ENCODE data around the gene DOHH. TPM values are rescaled to one million over a fixed set of nuclear protein-coding genes. Genes with fewer than 3 reads are reported as not detected.
"Not testable (repeated sequence)": the region's sequence is repeated elsewhere in the genome, so short reads cannot be mapped to it uniquely, and the experiment has no call there.

The DOHH gene
- total RNA-seq, 1 donor from 2014 or later = 19.4 TPM

GRCh38 chr19:3535235-3535535, 34.7 kb upstream of the DOHH start:
- intact Hi-C loops (cut with micrococcal nuclease) = no loop called here

GRCh38 chr19:3534375-3535234, 34.1 kb upstream of the DOHH start:
- intact Hi-C loops (cut with micrococcal nuclease) = no loop called here

DNA sequence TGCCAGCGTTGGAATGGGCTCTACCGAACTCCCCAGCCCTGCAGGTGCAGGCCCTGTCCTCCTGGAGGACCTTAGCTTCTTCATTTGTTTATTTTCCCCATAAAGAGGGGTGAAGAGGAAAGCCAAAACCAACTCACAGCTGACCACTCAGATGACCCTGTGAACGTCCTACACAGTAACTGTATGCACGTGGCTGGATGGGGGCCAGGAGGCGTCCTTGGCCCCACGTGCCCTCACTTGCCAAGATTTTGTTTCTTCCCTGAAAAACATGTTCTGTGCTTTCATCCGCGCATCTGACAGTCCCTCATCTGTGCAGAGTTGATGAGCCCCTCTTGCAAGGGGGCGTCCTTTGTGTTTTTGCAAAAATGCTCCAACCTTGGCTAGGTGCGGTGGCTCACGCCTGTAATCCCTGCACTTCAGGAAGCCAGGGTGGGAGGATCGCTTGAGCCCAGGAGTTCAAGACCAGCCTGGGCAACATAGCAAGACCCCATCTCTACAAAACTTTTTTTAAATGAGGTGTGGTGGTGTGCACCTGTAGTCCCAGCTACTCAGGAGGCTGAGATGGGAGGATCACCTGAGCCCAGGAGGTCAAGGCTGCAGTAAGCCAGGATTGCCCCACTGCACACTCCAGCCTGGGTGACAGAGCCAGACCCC, 33.2 kb upstream of the DOHH start:
- intact Hi-C loops (cut with micrococcal nuclease) = no loop called here

GRCh38 chr19:3533033-3533432, 32.6 kb upstream of the DOHH start:
- intact Hi-C loops (cut with micrococcal nuclease) = no loop called here

- intact Hi-C loops (cut with micrococcal nuclease) = no loop called here
Measured at GRCh38 chr19:3532154-3532786, 31.8 kb upstream of the DOHH start.

DNA sequence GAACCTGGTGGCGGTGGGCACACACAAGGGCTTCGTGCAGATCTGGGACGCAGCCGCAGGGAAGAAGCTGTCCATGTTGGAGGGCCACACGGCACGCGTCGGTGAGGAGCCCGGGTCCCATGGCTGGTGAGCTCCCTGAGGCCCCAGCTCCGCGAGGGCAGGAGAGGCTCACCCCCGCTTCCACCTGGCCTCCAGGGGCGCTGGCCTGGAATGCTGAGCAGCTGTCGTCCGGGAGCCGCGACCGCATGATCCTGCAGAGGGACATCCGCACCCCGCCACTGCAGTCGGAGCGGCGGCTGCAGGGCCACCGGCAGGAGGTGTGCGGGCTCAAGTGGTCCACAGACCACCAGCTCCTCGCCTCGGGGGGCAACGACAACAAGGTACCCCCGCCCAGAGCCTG, 31.2 kb upstream of the DOHH start:
- intact Hi-C loops (cut with micrococcal nuclease) = no loop called here

DNA sequence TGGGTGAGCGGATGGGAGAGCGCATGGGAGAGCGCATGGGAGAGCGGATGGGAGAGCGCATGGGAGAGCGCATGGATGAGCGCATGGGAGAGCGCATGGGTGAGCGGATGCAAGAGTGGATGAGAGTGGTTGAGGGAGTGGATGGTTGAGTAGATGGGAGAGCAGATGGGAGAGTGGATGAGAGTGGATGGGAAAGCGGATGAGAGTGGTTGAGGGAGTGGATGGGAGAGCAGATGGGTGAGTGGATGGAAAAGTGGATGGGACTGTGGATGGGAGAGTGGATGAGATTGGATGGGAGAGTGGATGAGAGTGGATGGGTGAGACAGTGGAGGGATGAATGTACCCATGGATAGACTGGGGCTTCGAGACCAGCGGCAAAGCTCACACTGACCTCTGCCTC, 29.9 kb upstream of the DOHH start:
- intact Hi-C loops (cut with micrococcal nuclease) = no loop called here

GRCh38 chr19:3529299-3529698, 28.8 kb upstream of the DOHH start:
- intact Hi-C loops (cut with micrococcal nuclease) = not testable (repeated sequence)

DNA sequence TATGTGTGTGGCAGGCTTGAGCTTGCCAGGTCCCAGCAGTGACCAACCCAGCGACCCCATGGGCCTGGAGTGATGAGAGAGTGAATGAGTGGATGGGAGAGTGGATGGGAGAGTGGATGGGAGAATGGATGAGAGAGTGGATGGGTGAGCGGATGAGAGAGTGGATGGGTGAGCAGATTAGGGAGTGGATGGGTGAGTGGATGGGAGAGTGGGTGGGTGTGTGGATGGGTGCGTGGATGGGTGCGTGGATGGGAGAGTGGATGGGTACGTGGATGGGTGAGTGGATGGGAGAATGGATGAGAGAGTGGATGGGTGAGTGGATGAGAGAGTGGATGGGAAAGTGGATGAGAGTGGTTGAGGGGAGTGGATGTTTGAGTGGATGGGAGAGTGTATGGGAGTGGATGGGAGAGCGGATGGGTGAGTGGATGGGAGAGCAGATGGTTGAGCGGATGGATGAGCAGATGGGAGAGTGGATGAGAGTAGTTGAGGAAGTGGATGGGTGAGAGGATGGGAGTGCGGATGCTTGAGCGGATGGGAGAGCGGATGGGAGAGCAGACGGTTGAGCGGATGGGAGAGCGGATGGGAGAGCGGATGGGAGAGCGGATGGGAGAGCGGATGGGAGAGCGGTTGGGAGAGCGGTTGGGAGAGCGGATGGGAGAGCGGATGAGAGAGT, 28.2 kb upstream of the DOHH start:
- intact Hi-C loops (cut with micrococcal nuclease) = no loop called here

GRCh38 chr19:3528080-3528479, 27.6 kb upstream of the DOHH start:
- intact Hi-C loops (cut with micrococcal nuclease) = no loop called here

DNA sequence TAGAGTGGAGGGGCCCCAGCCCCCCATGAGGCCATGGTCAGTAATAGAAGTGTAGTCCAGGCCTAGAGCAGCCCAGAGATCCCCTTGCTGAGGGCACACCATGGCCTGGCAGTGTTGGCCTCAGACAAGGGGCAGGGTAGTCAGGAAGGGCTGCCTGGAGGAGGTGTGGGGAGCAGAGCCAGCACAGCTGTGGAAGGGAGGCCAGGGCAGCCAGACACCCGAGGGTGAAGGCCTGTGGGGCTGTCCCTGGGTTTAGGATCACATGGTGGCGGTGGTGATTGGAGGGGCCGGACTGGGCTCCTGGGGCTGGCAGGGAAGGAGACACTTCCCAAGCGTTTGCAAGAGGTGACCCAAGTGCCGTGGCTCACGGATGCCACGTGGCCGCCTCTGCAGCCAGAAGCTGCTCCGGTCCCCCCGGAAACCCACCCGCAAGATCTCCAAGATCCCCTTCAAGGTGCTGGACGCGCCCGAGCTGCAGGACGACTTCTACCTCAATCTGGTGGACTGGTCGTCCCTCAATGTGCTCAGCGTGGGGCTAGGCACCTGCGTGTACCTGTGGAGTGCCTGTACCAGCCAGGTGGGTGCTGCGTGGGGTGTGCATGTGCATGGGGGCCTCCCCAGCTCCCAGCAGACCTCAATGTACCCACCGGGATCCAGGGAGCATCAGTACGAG, 26.9 kb upstream of the DOHH start:
- intact Hi-C loops (cut with micrococcal nuclease) = no loop called here

GRCh38 chr19:3526507-3527237, 26.2 kb upstream of the DOHH start:
- intact Hi-C loops (cut with micrococcal nuclease) = no loop called here

DNA sequence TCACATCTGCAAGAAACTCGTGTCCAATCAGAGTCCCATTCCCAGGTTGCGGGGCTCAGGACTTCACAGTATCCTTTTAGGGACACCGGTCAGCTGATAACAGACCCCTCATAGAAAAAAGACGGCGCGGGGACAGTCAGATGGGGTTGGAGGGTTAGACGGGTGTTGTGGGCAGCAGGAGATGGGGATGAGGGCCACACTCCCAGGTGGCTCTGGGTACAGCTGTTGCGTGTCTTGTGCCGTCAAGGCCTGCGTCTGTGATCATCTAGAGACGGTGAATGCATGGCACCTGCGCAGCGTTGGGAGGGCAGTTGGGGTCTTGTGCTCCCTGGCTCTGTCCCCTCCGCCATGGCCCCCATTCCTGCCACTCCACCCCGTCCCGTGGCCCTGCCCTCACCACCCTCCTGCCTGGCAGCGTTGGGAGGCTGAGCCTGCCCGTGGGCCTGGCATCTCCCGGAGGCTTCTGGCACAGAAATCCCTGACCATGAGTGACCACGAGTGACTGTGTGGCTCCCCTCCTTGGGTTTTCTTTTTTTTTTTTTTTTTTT, 24.5 kb upstream of the DOHH start:
- intact Hi-C loops (cut with micrococcal nuclease) = no loop called here

DNA sequence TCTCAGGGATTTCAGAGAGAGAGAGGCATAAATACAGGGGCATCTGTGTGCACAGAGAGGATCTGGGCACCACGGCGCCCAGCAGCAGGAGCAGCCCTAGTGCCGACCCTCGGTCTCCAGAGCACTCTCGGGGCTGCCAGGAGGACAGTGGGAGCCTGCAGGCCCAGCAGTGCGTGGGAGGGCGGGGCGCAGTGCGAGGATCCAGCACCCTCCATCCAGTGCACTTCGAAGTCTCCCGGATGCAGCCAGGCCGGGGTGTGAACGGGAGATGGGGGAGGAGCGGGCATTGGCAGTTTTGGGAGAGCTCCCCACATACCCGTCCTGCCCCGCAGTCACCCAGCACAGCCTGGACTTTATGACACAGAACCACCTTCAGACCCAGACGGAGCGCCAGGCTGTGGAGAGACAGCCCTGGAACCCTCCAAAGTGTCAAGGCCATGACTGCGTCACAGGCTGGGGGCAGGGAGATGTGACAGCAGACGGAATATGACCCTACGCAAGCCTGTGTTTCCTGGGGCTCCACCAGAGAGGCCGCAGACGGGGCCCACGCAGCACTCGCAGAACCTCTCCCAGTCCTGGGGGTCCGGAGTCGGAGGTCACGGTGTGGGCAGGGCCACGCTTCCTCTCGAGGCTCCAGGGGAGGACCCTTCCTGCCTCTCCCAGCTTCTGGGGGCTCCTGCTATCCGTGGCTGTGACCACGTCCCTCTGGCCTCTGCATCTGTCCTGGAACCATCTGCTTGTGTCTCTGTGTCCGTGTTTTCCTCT, 23.8 kb upstream of the DOHH start:
- intact Hi-C loops (cut with micrococcal nuclease) = no loop called here

DNA sequence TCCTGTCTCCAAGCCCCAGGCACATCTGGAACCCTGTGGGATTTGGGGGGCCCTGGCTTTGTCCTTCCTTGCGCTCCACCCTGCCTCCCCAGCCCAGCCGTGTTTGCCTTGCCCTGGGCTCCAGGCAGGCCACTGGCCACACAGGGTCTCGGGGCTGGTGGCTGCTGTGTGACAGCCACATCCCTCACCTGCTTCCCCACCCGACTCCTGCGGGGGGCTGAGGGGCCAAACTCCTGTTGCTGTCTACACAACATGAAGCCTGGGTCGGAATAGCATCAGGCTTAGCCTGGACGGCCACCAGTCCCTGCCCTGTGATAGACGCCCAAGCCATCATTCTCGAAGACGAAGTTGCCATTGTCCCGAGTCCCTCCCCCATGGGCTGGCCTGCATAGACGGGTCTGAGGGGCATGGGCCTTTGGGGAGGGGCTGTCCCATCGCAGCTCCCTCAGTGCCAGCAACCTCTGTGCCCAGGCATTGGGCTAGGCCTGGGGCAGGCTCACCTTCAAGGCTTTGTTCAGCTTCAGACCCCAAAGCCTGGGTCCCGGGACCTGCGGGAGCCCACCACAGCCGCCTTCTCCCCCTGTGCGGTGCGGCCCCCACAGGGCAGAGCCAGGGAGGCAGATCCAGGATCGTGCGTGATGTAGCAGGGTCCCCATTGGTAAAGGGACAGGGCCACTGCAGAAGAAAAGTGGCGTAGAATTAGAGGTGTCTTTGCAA, 23.0 kb upstream of the DOHH start:
- intact Hi-C loops (cut with micrococcal nuclease) = no loop called here

- intact Hi-C loops (cut with micrococcal nuclease) = no loop called here
Measured at GRCh38 chr19:3522421-3523360, 22.2 kb upstream of the DOHH start.

DNA sequence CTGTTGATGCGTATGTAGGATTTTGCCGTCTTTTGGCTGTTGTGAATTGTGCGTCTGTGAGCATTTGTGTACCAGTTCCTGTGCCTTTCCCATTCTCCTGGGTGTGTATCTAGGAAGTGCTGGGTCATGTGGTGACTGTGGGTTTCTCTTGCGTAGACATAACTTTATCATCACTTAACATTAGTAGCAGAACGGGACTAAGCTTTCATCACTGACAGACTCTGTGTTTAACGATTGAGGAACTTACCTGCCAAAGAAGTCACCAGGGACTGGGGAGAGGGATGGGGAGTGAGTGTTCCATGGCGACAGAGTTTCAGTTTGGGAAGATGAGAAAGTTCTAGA, 20.6 kb upstream of the DOHH start:
- intact Hi-C loops (cut with micrococcal nuclease) = no loop called here

Measured in T-helper 1 cell treated with Interleukin-12 subunit alpha and Interleukin-12 subunit beta and Interleukin-4 antibody, amounts not matched to agents 30 ng/mL and 1 ng/mL, for 36 hours (primary cell).